Measurements from ENCODE around the gene GSTK1. TPM values are rescaled to one million over a fixed set of nuclear protein-coding genes. Genes with fewer than 3 reads are reported as not detected.

The GSTK1 gene
- total and polyA plus RNA-seq, 2 of the 8 experiments (the other 6 are each of a cell fraction or from before 2014, with no cell fraction given) = 25.5 to 32.5 TPM

DNA sequence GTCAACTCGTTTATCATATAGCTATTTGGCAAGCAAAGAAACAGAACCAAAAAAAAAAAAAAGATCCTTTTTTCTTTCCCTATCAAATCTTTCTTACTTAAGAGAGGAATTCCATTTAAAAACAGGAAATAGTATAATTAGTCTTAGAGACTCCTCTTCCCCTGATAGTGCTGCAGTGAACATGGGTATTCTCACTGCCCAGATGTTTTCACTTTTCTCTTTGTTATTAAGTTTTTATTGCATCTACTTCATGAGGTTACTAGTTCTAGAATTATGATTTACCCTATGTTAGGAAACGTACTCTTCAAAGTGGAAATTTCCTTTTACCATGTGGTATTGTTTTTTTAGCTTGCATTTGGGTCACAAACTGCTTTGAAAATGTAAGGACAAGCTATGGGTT is 33.4 kb downstream of the GSTK1 start (continued):
- TF ChIP-seq CBX8 (IDR thresholded peaks at IDR 0.05; ENCODE audit: borderline replicate concordance, low read depth, low read length) (no peak), RFX5 (IDR thresholded peaks at IDR 0.05; ENCODE audit: borderline replicate concordance, low read depth, low read length) (no peak), CBX5 (IDR thresholded peaks at IDR 0.05; ENCODE audit: low read depth, low read length) (no peak), JUND (IDR thresholded peaks at IDR 0.05; ENCODE audit: low read length) (no peak), TAF7 (optimal IDR thresholded peaks at IDR 0.05; ENCODE audit: borderline replicate concordance, low read depth, low read length) (no peak)
